HS-5 (cell line): ENCODE measurements around the gene MSRB2.

Experiments used
- DNase-seq: peaks from one replicate; pipeline ENCODE4 v3.0.0-alpha.2; 2012; ENCODE audit warnings: low read depth

MSRB2 gene

DNA sequence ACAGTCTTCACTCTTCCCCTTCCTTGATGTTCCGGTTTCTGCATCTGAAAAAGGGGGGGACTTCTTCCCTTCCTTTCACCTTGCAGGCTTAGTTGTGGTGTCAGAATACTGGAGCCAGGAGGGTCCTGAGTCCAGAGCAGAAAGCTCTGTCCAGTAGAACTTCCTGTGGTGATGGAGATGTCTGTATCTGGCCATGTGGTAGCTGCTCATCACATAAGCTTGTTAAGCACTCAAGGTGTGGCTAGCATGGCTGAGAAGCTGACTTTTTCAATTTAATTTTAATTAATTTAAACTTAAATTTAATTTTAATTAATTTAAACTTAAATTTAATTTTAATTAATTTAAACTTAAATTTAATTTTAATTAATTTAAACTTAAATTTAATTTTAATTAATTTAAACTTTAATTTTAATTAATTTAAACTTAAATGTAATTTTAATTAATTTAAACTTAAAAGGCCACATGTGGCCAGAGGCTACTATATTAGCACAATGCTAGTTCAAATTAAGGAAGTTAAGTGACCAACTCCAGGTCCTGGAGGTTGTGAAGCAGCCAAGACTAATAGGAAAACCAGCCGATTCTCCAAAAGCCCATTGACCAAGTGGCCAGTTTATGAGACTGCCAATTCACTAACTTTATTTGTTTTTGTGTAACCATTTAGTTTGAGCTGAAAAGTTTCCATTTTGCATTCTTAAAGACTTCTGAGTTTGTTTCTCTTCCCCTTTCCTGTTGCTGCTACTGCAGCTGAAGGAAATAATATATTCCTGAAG lies 16.3 kb downstream of the MSRB2 start:
- DNase-seq = no peak

DNA sequence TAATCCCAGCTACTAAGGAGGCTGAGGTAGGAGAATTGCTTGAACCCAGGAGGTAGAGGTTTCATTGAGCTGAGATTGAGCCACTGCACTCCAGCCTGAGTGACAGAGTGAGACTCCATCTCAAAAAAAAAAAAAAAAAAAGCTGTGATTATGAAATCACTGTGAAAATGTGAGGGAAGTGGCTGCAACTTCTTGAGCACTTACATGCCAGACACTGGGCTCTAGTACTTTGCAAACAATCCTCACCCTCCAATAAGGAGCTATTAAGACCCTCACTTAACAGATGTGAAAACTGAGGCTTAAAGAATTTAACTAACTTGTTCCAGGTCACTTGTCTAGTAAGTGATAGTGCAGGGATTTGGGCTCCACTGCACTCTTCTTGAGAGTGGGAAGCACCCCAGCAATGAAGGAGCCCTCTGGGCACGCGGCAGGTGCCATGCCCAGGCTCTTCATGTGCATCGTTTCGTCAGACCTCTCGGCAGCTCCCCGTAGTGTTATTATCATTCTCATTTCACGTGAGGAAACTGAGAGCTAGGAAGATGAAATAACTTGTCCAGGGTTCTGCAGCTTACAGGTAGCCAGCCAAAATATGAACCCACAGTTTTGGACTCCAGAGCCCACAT lies 19.0 kb downstream of the MSRB2 start:
- DNase-seq = no peak

GRCh38 chr10:23116486-23117205 lies 21.3 kb downstream of the MSRB2 start:
- no peak for DNase-seq

DNA sequence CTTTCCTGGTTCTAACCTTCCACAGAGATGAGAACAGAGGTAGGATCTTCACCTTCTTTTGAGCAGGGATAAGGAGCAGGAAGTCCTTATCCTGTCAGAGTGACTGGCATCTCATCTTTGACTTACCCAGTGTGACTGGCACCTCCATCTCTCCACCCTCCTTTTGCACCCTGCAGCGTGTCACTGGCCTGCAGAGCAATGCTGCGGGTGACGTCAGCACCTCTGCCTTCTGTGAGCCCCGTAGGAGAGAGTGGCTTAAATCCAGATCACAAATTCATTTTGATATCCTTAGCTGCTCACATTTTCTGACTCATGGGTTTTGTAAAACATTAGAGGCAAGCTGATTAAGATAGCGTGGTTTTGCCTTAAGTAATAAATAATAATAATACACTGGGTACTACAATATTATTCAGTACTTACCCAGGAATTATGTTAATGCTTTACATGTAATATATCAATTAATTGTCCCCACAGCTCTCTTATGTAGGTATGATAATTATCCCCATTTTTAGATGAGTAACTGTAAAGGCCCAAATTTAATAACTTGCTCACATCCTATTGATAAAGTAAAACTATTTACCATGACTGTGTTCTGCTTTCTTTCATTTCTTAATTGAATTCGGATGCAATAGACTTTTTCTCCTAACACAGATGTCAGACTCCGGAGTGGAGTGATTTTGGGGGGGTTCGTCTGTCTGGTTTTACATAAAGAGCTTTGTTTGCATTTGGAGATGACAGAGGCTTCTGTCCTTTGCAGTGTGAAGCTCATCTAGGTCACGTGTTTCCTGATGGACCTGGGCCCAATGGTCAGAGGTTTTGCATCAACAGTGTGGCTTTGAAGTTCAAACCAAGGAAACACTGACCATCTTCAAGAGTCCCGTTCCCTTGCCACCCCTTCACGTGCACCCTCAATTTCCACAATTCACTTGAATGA lies 24.9 kb downstream of the MSRB2 start:
- DNase-seq = no peak

GRCh38 chr10:23121135-23121534 lies 25.8 kb downstream of the MSRB2 start:
- DNase-seq = no peak

GRCh38 chr10:23136462-23136861 lies 41.1 kb downstream of the MSRB2 start:
- no peak for DNase-seq

DNA sequence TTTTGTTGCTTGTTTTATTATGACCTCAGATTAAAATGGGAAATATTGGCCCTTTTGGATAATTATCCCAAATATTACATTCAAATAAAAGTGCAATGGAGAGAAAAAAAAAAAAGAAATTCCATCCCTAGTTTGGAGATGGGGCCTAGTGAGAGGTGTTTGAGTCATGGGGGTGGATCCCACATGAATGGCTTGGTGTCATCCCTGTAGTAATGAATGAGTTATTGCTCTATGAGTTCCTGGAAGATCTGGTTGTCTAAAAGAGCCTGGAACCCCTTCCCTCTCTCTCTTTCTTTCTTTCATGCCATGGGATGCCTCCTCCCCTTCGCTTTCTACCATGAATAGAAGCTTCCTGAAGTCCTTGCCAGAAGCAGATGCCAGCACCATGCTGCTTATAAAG lies 44.3 kb downstream of the MSRB2 start:
- DNase-seq = no peak

DNA sequence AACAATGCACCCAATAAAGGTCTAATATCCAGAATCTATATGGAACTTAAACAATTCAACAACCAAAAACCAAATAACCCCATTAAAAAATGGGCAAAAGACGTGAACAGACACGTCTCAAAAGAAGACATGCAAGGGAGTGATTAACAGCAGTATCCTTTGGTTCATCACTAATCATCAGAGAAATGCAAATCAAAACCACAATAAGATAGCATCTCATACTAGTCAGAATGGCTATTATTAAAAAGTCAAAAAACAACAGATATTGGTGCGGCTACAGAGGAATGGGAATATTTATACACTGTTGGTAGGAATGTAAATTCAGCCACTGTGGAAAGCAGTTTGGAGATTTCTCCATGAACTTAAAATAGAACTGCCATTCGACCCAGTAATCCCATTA lies 46.6 kb downstream of the MSRB2 start:
- no peak for DNase-seq

- DNase-seq = no peak
These were observed 50.9 kb downstream of the MSRB2 start for GRCh38 chr10:23146258-23146657.

DNA sequence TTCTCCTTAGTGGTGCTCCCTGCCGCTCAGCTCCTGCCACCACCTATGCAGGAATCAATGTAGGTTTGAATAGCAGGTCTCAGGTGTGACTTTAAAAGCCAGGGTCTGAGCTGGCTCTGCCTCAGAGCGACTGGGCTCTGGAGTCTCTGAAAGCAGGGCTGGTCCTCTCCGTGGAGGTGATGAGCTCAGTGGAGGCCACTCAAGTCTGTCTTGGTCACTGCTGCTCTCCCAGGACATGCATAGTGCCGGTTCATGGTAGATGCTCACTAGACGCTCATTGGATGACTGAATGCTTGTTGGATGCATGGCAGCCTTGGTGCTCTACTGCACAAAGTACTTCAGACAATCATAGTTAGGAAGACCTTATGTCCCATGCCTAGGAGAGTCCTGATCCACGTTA lies 51.7 kb downstream of the MSRB2 start:
- no peak for DNase-seq

DNA sequence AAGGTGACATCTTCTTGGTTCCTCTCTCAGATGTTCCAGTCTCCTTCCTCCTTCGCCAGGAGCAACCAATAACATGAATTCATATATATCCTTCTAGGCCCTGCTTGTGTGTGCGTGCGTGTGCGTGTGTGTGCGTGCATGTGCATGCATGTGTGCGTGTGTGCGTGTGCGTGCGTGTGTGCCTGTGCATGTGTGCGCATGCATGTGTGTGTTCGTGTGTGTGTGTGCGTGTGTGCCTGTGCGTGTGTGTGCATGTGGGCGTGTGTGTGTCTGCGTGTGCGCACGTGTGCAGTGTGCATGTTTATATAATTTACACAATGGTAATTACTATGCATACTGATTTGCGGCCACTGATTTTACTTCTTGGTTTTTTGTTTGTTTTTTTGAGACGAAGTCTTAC lies 52.8 kb downstream of the MSRB2 start:
- DNase-seq = no peak

- no peak for DNase-seq
These were observed 54.7 kb downstream of the MSRB2 start for GRCh38 chr10:23150091-23150490.

DNA sequence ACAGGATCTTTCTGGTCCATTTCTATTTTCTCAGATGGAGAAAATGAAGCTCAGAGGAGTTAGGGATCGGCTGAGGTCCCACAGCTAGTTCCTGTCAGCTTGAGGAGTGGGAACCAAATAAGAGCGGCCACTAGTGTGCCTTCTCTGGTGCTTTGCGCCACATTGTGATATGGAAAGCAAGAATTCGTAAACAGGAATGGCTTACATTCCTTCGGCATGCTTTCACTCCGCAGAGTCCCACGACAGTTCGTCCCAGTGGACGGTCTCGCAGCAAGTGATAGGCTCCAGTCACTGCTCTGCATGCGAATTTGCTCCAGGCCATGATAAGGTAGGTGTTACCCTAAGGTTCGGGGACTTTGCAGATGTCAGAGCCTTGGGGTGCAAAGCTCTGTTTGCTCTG lies 55.2 kb downstream of the MSRB2 start:
- DNase-seq = no peak

- no peak for DNase-seq
These were observed 55.7 kb downstream of the MSRB2 start for GRCh38 chr10:23151071-23151470.

DNA sequence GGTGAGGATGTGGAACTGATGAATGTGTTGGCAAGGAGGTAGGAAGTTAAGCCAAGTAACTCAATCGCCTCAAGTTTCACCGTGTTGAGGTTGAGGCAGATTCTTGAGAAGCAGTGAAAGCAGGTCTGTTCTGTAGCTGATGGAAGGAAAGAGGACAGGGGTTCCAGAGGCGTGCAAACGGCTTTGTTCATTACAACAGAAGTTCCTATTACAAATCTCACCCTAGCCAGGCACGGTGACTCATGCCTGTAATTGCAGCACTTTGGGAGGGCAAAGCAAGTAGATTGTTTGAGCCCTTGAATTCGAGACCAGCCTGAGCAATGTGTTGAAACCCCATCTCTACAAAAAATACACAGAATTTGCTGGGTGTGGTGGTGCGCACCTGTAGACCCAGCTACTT lies 59.8 kb downstream of the MSRB2 start:
- no peak for DNase-seq

DNA sequence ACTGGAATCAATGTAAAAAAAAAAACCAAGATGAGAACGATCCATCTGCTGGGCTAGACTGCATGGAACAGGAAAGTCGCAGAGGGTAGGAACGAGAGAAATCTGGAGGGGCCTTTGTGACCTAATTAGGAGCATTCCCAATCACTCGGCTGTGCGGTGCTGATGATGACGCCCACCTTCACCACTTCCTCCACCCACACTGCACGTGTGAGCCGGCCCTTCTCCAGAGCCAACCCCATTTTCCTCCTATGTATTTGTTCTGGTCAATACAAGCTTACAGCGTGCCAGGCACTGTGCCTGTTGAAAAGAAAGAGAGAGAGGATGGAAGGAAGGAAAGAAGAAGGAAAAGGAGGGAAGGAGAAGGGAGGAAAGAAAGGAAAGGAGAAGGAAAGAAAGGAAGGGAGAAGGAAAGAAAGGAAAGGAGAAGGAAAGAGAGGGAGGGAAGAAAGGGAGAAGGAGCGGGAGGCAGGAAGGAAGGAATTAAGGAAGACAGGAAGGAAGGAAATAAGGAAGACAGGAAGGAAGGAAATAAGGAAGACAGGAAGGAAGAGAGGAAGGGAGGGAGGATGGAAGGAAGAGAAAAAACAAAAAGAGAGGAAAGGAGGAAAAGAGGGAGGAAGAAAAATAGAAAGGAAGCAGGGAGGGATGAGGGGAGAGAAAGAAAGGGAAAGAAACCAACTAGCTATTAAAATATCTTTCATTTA lies 61.2 kb downstream of the MSRB2 start:
- DNase-seq = no peak

DNA sequence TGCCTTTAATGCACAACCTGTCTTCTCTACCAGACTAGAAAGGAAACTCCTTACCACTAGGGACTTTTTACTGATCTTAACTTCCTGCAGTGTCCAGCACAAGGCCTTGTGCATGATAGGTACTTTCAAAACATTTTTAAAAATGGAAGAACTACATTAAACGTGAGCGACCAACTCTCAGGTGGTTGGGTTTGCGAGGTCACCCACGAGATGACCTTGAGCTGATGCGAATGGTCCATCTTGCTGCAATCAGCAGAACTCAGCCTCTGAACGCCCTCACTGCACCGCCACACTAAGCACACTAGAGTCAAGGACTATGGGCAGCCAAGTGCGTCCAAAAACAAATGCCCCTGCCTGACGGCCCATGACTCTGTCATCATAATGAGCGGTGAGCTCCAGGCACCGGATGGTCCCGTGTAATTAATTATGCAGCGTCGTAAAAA lies 61.9 kb downstream of the MSRB2 start:
- DNase-seq = no peak

GRCh38 chr10:23157691-23158369 lies 62.5 kb downstream of the MSRB2 start:
- no peak for DNase-seq

GRCh38 chr10:23158370-23158769 lies 63.0 kb downstream of the MSRB2 start:
- DNase-seq = no peak

- DNase-seq = no peak
These were observed 76.0 kb downstream of the MSRB2 start for GRCh38 chr10:23171232-23171876.
